AG04449 (cell line): ENCODE measurements around the gene EPS8.

Experiments used
- CTCF ChIA-PET: fragments of 350-600 bp; formaldehyde crosslinking; extraction: SDS; loops from one replicate; lab custom pipeline; 2021; ENCODE audit warnings: antibody characterized with exemption; lab: Yijun Ruan, JAX
- POLR2A ChIA-PET: fragments of 400-600, 350-600 bp; formaldehyde crosslinking; extraction: SDS; loops from one replicate; lab custom pipeline; 2020; ENCODE audit warnings: antibody characterized with exemption, inconsistent platforms; lab: Yijun Ruan, JAX
- DNase-seq: peaks from one replicate; pipeline ENCODE4 v3.0.0-alpha.2; 2010; ENCODE audit warnings: low read depth, low spot score
- H3K4me3 ChIP-seq: 2 replicates; pipeline ENCODE4 v1.5.1; 2011; ENCODE audit warnings: low read depth, mild to moderate bottlenecking, control low read depth, low read length
- TF ChIP-seq, protein P1 (sequence below): IDR thresholded peaks from one replicate; pipeline ENCODE4 v1.5.1; 2011; ENCODE audit warnings: mild to moderate bottlenecking, moderate library complexity, low read length, control low read depth, inconsistent platforms; ENCODE audit not compliant: insufficient read depth; ENCODE audit errors: missing control alignments

Gene EPS8

DNA sequence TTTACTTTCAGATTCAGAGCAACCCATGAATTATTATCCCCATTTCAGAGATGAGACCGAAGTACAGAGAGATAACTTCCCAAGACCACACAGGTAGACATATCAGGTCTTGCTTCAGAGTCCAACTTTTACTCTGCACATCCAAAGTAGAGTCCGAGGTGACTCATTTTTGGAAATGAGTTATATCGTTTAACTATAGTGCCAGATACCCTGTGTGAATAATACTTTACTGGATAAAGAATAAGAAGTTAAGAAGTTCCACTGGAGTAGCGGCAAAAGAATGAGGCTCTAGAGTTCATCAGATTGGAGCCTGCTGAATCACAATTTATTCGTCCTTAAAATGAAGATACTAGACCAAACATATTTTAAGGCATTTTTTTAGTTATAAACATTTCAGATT lies 124.7 kb downstream of the EPS8 start:
- ChIA-PET CTCF (no interaction called here), POLR2A (no interaction called here)
- H3K4me3 ChIP-seq: no peak overlapping the region
- DNase-seq: no peak
- TF ChIP-seq, protein P1, sequence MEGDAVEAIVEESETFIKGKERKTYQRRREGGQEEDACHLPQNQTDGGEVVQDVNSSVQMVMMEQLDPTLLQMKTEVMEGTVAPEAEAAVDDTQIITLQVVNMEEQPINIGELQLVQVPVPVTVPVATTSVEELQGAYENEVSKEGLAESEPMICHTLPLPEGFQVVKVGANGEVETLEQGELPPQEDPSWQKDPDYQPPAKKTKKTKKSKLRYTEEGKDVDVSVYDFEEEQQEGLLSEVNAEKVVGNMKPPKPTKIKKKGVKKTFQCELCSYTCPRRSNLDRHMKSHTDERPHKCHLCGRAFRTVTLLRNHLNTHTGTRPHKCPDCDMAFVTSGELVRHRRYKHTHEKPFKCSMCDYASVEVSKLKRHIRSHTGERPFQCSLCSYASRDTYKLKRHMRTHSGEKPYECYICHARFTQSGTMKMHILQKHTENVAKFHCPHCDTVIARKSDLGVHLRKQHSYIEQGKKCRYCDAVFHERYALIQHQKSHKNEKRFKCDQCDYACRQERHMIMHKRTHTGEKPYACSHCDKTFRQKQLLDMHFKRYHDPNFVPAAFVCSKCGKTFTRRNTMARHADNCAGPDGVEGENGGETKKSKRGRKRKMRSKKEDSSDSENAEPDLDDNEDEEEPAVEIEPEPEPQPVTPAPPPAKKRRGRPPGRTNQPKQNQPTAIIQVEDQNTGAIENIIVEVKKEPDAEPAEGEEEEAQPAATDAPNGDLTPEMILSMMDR: no peak

DNA sequence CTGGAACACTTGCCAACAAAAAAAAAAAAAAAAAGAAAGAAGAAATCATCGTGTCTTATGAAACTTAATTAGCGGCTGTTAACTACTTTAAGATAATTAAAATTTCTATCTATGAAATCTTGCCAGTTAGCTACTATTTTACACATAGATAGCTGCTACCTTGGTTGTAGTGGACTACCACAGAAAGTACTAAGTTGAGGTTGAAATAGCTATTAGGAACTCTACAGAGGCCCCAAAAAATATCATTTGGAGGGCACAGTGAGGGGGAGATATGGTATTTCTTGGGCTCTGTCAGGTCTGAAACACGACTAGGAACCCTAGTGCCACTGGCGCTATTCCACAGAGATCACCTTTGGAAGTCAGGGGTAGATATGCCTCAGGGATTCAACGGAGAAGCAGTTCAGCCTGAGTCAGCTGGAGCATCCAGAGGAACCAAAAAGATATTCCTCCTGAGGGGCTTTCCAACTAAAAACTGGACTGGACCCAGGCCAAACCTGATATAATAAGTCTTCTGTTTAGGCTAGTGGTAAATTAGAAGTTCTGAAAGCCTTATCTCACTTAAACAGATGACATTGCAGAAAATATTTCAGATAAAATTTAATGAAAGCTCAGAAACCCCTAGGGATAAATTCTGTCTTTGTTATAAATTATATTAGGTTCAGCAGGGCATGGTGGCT lies 126.1 kb downstream of the EPS8 start:
- POLR2A ChIA-PET: interaction anchor here (0.7 kb wide), 1 partner anchor 16 kb away, joined by 3 read pairs; no protein-coding TSS in a partner anchor

DNA sequence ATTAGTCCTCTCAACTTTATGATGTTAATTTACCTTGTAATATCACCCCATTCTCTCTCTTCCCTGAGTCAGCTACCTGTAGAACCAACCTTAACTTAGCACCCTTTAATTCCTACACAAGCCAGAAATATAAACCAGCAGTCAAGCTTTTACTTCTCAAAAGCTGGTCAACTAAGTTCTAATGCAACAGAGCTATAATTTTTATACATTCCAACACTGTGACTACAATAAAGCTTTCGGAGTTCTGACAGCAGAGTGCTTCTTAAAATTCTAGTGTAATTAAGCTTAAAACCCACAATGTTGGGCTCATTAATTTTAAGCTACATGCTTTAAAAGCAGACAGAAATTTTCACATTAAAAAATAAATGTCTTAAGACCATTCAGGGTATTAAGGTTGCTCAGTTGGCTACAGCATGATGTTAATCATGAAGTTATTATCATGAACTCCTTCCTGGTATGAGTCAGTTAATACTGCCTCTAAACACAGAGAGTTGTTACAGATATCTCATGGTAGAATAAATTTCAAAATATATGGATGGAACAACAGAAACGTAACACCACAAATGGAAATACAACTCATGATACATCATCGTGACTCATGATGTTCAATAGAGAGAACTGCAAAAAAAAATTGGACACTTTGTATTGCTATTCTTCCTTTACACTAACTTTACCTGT lies 126.7 kb downstream of the EPS8 start:
- peak; percentile 65 for DNase-seq
- CTCF ChIA-PET: interaction anchor here (0.7 to 2.3 kb wide), 9 partner anchors 14 to 193 kb away, joined by 3 to 8 read pairs (median 3); no protein-coding TSS in a partner anchor
- POLR2A ChIA-PET: no interaction called here

More for the DNA sequence above, 126.1 kb downstream of the EPS8 start:
- no peak for DNase-seq
- CTCF ChIA-PET: interaction anchor here (0.7 to 2.3 kb wide), 5 partner anchors 13 to 193 kb away, joined by 3 to 8 read pairs (median 3); no protein-coding TSS in a partner anchor
- TF ChIP-seq, protein P1: no peak
- no peak overlapping the region for H3K4me3 ChIP-seq

DNA sequence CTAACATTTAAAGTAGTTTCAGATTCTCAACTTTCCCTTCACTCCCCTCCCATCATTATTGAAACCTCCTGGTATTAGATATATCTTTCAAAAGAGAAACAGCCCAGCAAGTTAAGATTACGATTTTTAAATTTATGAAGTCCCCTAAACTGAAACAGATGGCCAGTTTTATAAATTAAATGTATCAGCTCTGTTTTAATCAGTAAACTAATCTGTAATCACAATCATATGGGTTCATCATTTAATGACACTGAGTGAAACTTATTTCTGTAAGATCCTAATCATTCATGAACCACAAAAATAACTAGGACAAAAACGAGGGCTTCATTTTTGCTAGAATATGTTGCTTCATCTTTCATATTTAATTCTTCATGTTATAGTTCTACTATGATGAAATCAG lies 137.8 kb downstream of the EPS8 start:
- ChIA-PET POLR2A (no interaction called here), CTCF (interaction anchor here (0.9 to 1.5 kb wide), 3 partner anchors 9 to 204 kb away, joined by 3 to 5 read pairs (median 3); no protein-coding TSS in a partner anchor)
- no peak for DNase-seq
- H3K4me3 ChIP-seq: no peak overlapping the region
- TF ChIP-seq, protein P1: no peak

More for the DNA sequence above, 126.7 kb downstream of the EPS8 start:
- no peak overlapping the region for H3K4me3 ChIP-seq
- TF ChIP-seq, protein P1: no peak

DNA sequence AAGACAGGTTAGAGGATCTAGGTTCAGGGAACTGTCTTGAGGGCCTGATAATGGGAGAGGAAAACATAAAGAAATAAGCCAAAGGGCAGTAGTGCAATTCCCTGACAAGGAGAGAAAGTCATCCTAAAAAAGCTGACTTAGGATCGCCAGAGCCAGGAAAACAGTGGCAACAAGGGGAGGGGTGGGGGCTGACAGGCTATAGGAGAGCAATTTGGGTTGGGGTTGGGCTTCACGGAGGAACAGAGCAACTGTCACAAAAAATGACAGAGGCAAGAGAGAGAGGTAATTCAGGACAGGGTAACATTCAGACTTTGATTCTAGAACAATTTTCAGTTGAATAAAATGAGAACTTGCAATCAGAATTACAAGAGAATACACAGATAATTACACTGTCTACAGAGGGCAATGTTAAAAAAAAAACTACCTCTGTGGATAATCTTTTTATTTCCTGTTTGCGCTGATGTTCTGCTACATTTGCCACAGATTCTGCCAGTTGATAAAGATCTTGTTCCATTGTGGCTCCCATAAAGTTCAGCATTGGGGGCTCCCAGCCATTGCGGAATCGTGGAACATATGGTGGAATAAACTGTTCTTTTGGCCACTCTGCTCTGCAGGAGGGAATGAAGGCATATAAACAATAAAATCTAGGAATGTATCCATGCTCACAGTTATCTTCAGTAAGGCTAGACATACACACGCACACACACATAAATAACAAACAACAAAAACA lies 138.6 kb downstream of the EPS8 start:
- no peak for DNase-seq
- TF ChIP-seq, protein P1: no peak
- CTCF ChIA-PET: interaction anchor here (1.2 kb wide), 1 partner anchor 138 kb away, joined by 3 read pairs; no protein-coding TSS in a partner anchor
- POLR2A ChIA-PET: no interaction called here
- H3K4me3 ChIP-seq: no peak overlapping the region
